ENCODE measurements around the gene TMEM43.
"Not testable (repeated sequence)": the region's sequence is repeated elsewhere in the genome, so short reads cannot be mapped to it uniquely, and the experiment has no call there.

The TMEM43 gene

GRCh38 chr3:14096742-14097141 is 28.1 kb upstream of the TMEM43 start:
- no peak for TF ChIP-seq CTCF (IDR thresholded peaks at IDR 0.05; ENCODE audit: low read length, missing control alignments)
- DNase-seq (ENCODE audit: low read depth): no peak
- H3K4me3 ChIP-seq (replicated peaks; ENCODE audit: low read depth, low read length): no peak overlapping the region

- TF ChIP-seq CTCF (IDR thresholded peaks at IDR 0.05; ENCODE audit: low read length, missing control alignments): no peak
- no peak overlapping the region for H3K4me3 ChIP-seq (replicated peaks; ENCODE audit: low read depth, low read length)
- no peak for DNase-seq (ENCODE audit: low read depth)
Observed at GRCh38 chr3:14097616-14098391, 27.0 kb upstream of the TMEM43 start.

GRCh38 chr3:14109821-14110220 is 15.0 kb upstream of the TMEM43 start:
- H3K4me3 ChIP-seq (replicated peaks; ENCODE audit: low read depth, low read length); DNase-seq (ENCODE audit: low read depth): not testable (repeated sequence)

GRCh38 chr3:14110699-14111098 is 14.2 kb upstream of the TMEM43 start:
- H3K4me3 ChIP-seq (replicated peaks; ENCODE audit: low read depth, low read length): no peak overlapping the region
- no peak for TF ChIP-seq CTCF (IDR thresholded peaks at IDR 0.05; ENCODE audit: low read length, missing control alignments)
- DNase-seq (ENCODE audit: low read depth): peak; percentile 14

- H3K4me3 ChIP-seq (replicated peaks; ENCODE audit: low read depth, low read length): no peak overlapping the region
- DNase-seq (ENCODE audit: low read depth): no peak
- peak; percentile 14 for TF ChIP-seq CTCF (IDR thresholded peaks at IDR 0.05; ENCODE audit: low read length, missing control alignments)
Observed at GRCh38 chr3:14113965-14114635, 10.8 kb upstream of the TMEM43 start.

GRCh38 chr3:14117468-14118399 is 7.1 kb upstream of the TMEM43 start:
- no peak for DNase-seq (ENCODE audit: low read depth)
- H3K4me3 ChIP-seq (replicated peaks; ENCODE audit: low read depth, low read length): no peak overlapping the region
- TF ChIP-seq CTCF (IDR thresholded peaks at IDR 0.05; ENCODE audit: low read length, missing control alignments): no peak

Measured in fibroblast of pulmonary artery (primary cell).